A673 (cell line): ENCODE measurements around the gene TUBGCP3. TPM values are rescaled to one million over a fixed set of nuclear protein-coding genes. Genes with fewer than 3 reads are reported as not detected.

ENCODE experiments used
- BruUV-seq: library from RNA; stranded (reverse); fragments of 400-500 nt; replicated peaks from 2 replicates; lab custom pipeline; 2021; lab: Mats Ljungman, UMichigan
- CTCF ChIA-PET: fragments of 300-600 bp; sonication (Branson Sonifier 250); formaldehyde crosslinking; loops from one replicate; lab custom pipeline; 2022; ENCODE audit warnings: antibody characterized with exemption; lab: Charles Lee
- POLR2A ChIA-PET: fragments of 300-600 bp; sonication (Branson Sonifier 250); formaldehyde crosslinking; loops from one replicate; lab custom pipeline; 2022; ENCODE audit warnings: antibody characterized with exemption; ENCODE audit not compliant: low non-redundant PET; lab: Charles Lee
- DNase-seq: peaks from one replicate; pipeline ENCODE4 v3.0.0-alpha.2; 2015; ENCODE audit warnings: low spot score
- H3K27ac ChIP-seq: fragments of 200-600 bp; sonication (generic); 2 replicates; pipeline ENCODE4 v1.5.1; 2016; ENCODE audit warnings: mixed run types, low read depth, mild to moderate bottlenecking, mixed read lengths, antibody characterized with exemption, low read length; ENCODE audit not compliant: poor library complexity, severe bottlenecking
- H3K27me3 ChIP-seq: fragments of 200-600 bp; sonication (generic); replicated peaks from 2 replicates; pipeline ENCODE4 v1.6.1; 2017; ENCODE audit warnings: mixed run types, low read depth, mild to moderate bottlenecking, mixed read lengths, antibody characterized with exemption, low read length; ENCODE audit not compliant: insufficient read depth, poor library complexity
- H3K36me3 ChIP-seq: fragments of 200-600 bp; sonication (generic); 2 replicates; pipeline ENCODE4 v1.6.1; 2016; ENCODE audit warnings: mixed run types, mild to moderate bottlenecking, mixed read lengths, antibody characterized with exemption, low read length; ENCODE audit not compliant: insufficient read depth, poor library complexity, severe bottlenecking
- H3K4me1 ChIP-seq: fragments of 200-600 bp; sonication (generic); 2 replicates; pipeline ENCODE4 v1.6.1; 2017; ENCODE audit warnings: mixed run types, mild to moderate bottlenecking, mixed read lengths, antibody characterized with exemption, low read length; ENCODE audit not compliant: insufficient read depth, poor library complexity, severe bottlenecking
- H3K4me3 ChIP-seq: fragments of 200-600 bp; sonication (generic); 2 replicates; pipeline ENCODE4 v1.5.1; 2016; ENCODE audit warnings: low read depth, mixed run types, mild to moderate bottlenecking, mixed read lengths, low read length; ENCODE audit not compliant: poor library complexity, severe bottlenecking
- H3K9me3 ChIP-seq: fragments of 200-600 bp; sonication (generic); 2 replicates; pipeline ENCODE4 v1.6.1; 2016; ENCODE audit warnings: mixed run types, low read depth, mild to moderate bottlenecking, mixed read lengths, antibody characterized with exemption, low read length; ENCODE audit not compliant: poor library complexity, severe bottlenecking
- CTCF ChIP-seq: fragments of 300-800, 200-600 bp; sonication (generic); conservative IDR thresholded peaks from 2 replicates; pipeline ENCODE4 v1.5.1; 2017; ENCODE audit warnings: low read depth, mild to moderate bottlenecking, antibody characterized with exemption, low read length, moderate library complexity, mixed read lengths
- EZH2 ChIP-seq: fragments of 200-600 bp; sonication (generic); IDR thresholded peaks from 2 replicates; pipeline ENCODE4 v1.6.1; 2017; ENCODE audit warnings: borderline replicate concordance, low read depth, mild to moderate bottlenecking, mixed read lengths, antibody characterized with exemption, low read length; ENCODE audit not compliant: poor library complexity, severe bottlenecking
- intact Hi-C: fragments of 100-400 bp; cut with micrococcal nuclease; formaldehyde crosslinking; loops from one replicate; pipeline ENCODE4 v1.10.0; 2022; ENCODE audit not compliant: unreplicated experiment
- total RNA-seq: library from RNA; stranded (reverse); gene quantifications from 2 replicates; pipeline ENCODE4 v1.2.3, GENCODE V29; 2021

The TUBGCP3 gene
- total RNA-seq, 1 experiment from 2014 or later, result 61.4 TPM

DNA sequence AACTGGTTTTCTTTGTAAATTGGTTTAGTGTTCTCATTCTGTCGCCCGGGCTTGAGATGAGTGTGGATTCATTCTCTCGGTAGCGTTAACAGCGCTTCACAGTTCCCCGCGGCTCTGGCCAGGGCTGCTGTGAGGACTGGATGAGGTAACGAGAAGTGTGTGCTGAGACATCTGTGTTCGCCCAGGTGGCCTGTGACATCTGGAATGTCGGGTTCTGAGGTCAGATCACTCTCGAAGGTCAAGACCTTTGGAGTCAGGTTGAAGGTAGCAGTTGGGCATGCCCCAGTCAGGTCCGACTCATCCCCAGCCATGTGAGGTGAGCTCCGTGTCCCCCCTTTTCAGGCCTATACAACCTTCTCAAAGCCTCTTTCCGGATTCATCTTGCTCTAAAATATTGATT, 13.4 kb upstream of the TUBGCP3 start:
- no peaks in the 10 kb centered on the region for H3K9me3 ChIP-seq
- ChIA-PET POLR2A (interaction anchor here (0.6 kb wide), 1 partner anchor 13 kb away, joined by 3 read pairs; the partner anchor contains the start of gene TUBGCP3), CTCF (no interaction called here)
- BruUV-seq, result no TSS peak
- H3K27ac ChIP-seq, result no peak overlapping the region
- TF ChIP-seq EZH2 (no peak), CTCF (no peak)
- H3K36me3 ChIP-seq, result no peaks in the 10 kb centered on the region
- no peak for DNase-seq
- peaks cover 6% of the 10 kb centered on the region for H3K27me3 ChIP-seq
- peaks cover 3% of the 10 kb centered on the region for H3K4me1 ChIP-seq
- no peak overlapping the region for H3K4me3 ChIP-seq
- intact Hi-C loops, result no loop called here

DNA sequence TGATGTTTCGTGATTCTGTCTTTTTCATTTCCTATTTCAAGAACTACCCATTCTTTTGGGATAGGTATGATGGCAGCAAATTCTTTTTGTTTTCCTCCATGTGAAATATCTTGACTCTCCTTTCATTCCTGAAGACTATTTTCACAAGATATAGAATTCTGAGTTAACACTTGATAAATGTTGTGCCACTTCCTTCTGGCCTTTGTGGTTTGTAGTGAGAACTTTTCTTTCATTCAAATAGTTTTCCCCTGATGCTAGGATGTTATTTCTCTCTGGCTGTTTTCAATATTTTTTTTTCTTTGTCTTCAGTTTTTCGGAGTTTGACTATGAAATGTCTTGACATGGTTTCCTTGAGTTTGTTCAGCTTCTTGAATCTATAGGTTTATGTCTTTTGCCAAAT, 8.3 kb upstream of the TUBGCP3 start:
- POLR2A ChIA-PET, result no interaction called here
- no TSS peak for BruUV-seq
- H3K4me1 ChIP-seq, result peaks cover 3% of the 10 kb centered on the region
- no peak for DNase-seq
- intact Hi-C loops, result no loop called here
- CTCF ChIA-PET, result no interaction called here
- H3K4me3 ChIP-seq, result no peak overlapping the region
- peaks cover 6% of the 10 kb centered on the region for H3K27me3 ChIP-seq
- H3K27ac ChIP-seq, result no peak overlapping the region
- H3K9me3 ChIP-seq, result no peaks in the 10 kb centered on the region
- TF ChIP-seq EZH2 (no peak), CTCF (no peak)
- H3K36me3 ChIP-seq, result no peaks in the 10 kb centered on the region

DNA sequence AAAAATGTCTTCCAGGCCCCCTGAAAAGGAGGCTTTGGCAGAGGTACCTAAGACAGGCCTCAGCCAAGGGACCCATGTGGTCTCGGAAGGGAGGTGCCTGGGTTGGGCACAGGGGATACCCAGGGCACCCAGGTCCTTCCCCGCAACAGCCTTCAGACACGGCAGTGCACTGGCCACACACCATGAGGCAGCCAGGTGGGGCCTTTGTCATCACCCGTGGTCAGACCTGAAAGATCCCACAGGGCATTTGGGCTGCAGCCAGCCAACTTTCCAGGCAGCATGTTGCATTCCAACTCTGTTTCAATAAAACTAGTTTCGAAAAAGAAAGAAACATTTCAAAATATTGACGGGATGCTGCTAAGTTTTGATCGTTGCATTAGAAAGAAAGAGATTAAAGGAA, 4.7 kb upstream of the TUBGCP3 start:
- TF ChIP-seq CTCF, result no peak
- no peak for TF ChIP-seq EZH2
- Histone ChIP-seq H3K36me3 (no peaks in the 10 kb centered on the region), H3K27me3 (no peaks in the 10 kb centered on the region), H3K4me1 (peaks cover 6% of the 10 kb centered on the region), H3K27ac (no peak overlapping the region), H3K9me3 (no peaks in the 10 kb centered on the region), H3K4me3 (no peak overlapping the region)
- ChIA-PET POLR2A (interaction anchor here (0.5 kb wide), 1 partner anchor 61 kb away, joined by 3 read pairs; no protein-coding TSS in a partner anchor), CTCF (no interaction called here)
- intact Hi-C loops, result no loop called here
- DNase-seq, result no peak
- BruUV-seq, result no TSS peak
